Measurements from ENCODE around the gene PXDN. TPM values are rescaled to one million over a fixed set of nuclear protein-coding genes. Genes with fewer than 3 reads are reported as not detected.

PXDN gene
- total and polyA plus RNA-seq, 2 of the 4 experiments (the other 2 are of a cell fraction), result 153 to 332 TPM

DNA sequence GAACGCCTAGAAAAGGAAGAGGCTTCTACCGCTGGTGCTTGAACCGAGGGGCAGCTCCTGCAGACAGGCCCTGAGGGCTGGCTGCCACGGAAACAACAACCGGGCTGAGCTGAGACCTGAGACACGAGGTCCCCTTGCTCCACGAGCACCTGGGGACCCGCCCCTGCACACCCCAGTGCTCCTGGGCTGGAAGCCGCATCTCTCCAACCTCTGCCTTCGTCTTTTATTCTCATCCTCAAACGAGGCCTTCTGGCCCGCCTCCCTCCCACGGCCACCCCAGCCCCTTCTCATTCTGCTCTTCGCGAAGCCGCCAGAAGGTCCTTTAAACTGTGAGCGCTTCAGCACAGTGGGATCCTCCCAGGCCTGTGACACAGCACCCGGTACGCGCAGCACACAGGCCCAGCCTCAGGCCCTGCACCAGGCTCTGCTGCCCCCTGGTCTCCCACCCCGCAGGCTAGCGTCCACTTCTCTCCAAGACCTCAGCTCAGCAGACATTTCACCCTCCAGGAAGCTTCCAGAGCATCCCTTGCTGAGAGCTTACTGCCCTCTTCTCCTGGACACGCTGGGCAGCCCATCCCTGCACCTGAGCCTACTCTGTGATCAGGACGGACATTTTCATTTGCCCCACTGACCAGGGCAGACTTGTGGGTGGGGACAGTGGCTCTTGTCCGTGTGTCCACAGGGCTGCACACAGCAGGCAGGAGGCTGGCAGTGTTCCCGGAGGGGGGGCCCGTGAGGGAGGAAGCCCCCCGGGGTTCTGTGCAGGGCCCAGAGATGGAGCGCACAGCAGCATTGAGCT lies 149.7 kb downstream of the PXDN start:
- H3K9me1 ChIP-seq (ENCODE audit: insufficient read depth, low read length), result peaks cover 38% of the 10 kb centered on the region
- peaks cover 0 to 6% of the 10 kb centered on the region in 2 experiments; a peak in 1 of 4 replicates for H3K79me1 ChIP-seq (ENCODE audit: low read depth in 1 of 2, low read length in 2 of 2)
- 0 out of 2 replicates have a peak, but pooled peaks cover 2% of the 10 kb centered on the region for H3K9me3 ChIP-seq (ENCODE audit: control insufficient read depth, insufficient read depth, low read length)
- CTCF ChIA-PET, result interaction anchor here (0.7 kb wide), 1 partner anchor 27 kb away, joined by 3 read pairs; no protein-coding TSS in a partner anchor
- peak overlapping the region; percentile 52 for H3K4ac ChIP-seq (ENCODE audit: low read depth, low read length)
- H2BK20ac ChIP-seq (ENCODE audit: low read depth, low read length), result peak overlapping the region; percentile 50
- H3K36me3 ChIP-seq (ENCODE audit: control insufficient read depth, insufficient read depth, low read length), result no peaks in the 10 kb centered on the region
- no peak overlapping the region for H2AFZ ChIP-seq (replicated peaks; ENCODE audit: low read length, poor library complexity)
- H3K27me3 ChIP-seq (ENCODE audit: control insufficient read depth, insufficient read depth, low read length), result no peaks in the 10 kb centered on the region
- dilution Hi-C loops (cut with HindIII; ENCODE audit: low sequenced_read_pairs, unreplicated experiment) (no loop called here), intact Hi-C loops (cut with micrococcal nuclease) (no loop called here), in situ Hi-C loops (cut with MboI; ENCODE audit: low sequenced_read_pairs) (loop anchor here (25.0 kb wide), 1 partner anchor 168 kb away; no protein-coding TSS in a partner anchor)
- peak overlapping the region in 1 of 2 experiments; percentile 41; a peak in 1 of 4 replicates for H4K8ac ChIP-seq (ENCODE audit: low read depth in 2 of 2, low read length in 2 of 2)
- DNase-seq, result no peak
- H2AK9ac ChIP-seq (replicated peaks; ENCODE audit: low read depth, low read length, poor library complexity), result peak overlapping the region; percentile 38
- H2BK120ac ChIP-seq (ENCODE audit: low read depth, low read length), result peak overlapping the region; percentile 56
- no peak overlapping the region for H3K27ac ChIP-seq (ENCODE audit: insufficient read depth, low read length)
- ATAC-seq (ENCODE audit: low read depth), result no peak
- peak overlapping the region; percentile 46; the same call in 1 of the 3 replicates for H2BK15ac ChIP-seq (ENCODE audit: low read depth, low read length)
- H3K23ac ChIP-seq (ENCODE audit: low read depth, low read length), result peak overlapping the region; percentile 13; the same call in 1 of the 2 replicates
- H3K14ac ChIP-seq (replicated peaks; ENCODE audit: low read depth, low read length), result 0 out of 2 replicates have a peak overlapping the region, but pooled peaks have one; percentile 10
- H3K18ac ChIP-seq (ENCODE audit: low read depth, low read length), result peak overlapping the region; percentile 14; the same call in 1 of the 2 replicates
- no TSS peak for BruUV-seq (replicated peaks)
- H4K5ac ChIP-seq (ENCODE audit: low read depth, low read length), result no peak overlapping the region
- H3K9ac ChIP-seq (ENCODE audit: low read depth, low read length), result no peak overlapping the region
- WGBS, 2 experiments (ENCODE audit: extremely low coverage in 2 of 2, insufficient read length in 1 of 2), result 78% methylated on average over 25 of the region's 29 CpGs; no CpG with 5 or more reads in 1 of the 2 experiments
- POLR2A ChIA-PET (ENCODE audit: unreplicated experiment), result interaction anchor here (0.6 kb wide), 1 partner anchor 25 kb away, joined by 20 read pairs; no protein-coding TSS in a partner anchor
- peak overlapping the region; percentile 92 for H2AK5ac ChIP-seq (ENCODE audit: low read depth, low read length)
- peak overlapping the region; percentile 40 for H2BK5ac ChIP-seq (ENCODE audit: low read depth, low read length, poor library complexity, severe bottlenecking)
- TF ChIP-seq NFE2L2 (IDR thresholded peaks at IDR 0.05; ENCODE audit: low read depth, low read length) (no peak), POLR2A (IDR thresholded peaks at IDR 0.05; ENCODE audit: low read depth, low read length) (no peak), CHD1 (IDR thresholded peaks at IDR 0.05; ENCODE audit: low read depth, low read length) (no peak), FOS (IDR thresholded peaks at IDR 0.05; ENCODE audit: low read depth, low read length) (no peak), MAZ (IDR thresholded peaks at IDR 0.05; ENCODE audit: borderline replicate concordance, low read depth, low read length) (no peak), SMC3 (IDR thresholded peaks at IDR 0.05; ENCODE audit: low read depth, low read length) (no peak), BHLHE40 (IDR thresholded peaks at IDR 0.05; ENCODE audit: low read depth, low read length) (no peak), RAD21 (IDR thresholded peaks at IDR 0.05; ENCODE audit: low read length) (no peak), MAFK (IDR thresholded peaks at IDR 0.05; ENCODE audit: low read depth, low read length) (no peak), CEBPB (IDR thresholded peaks at IDR 0.05; ENCODE audit: low read depth, low read length) (no peak)
- H4K91ac ChIP-seq (ENCODE audit: insufficient read depth, low read depth, low read length), result peak overlapping the region; percentile 30; the same call in 1 of the 2 replicates
- no peak overlapping the region; the same call in 1 of the 2 replicates for H3K4me2 ChIP-seq (ENCODE audit: low read depth, low read length)
- peaks cover 13% of the 10 kb centered on the region; the same call in 1 of the 2 replicates for H4K20me1 ChIP-seq (ENCODE audit: insufficient read depth, low read length)
- H3K4me1 ChIP-seq (ENCODE audit: control insufficient read depth, insufficient read depth, low read length), result peaks cover 20% of the 10 kb centered on the region
- H3K56ac ChIP-seq (ENCODE audit: extremely low read depth, insufficient read depth, low read length), result no peak overlapping the region; the same call in 1 of the 2 replicates
- no peak overlapping the region for H3K4me3 ChIP-seq (ENCODE audit: insufficient read depth, low read depth, low read length)
